GM23338 (cell line): ENCODE results near the gene IQSEC3. TPM values are rescaled to one million over a fixed set of nuclear protein-coding genes. Genes with fewer than 3 reads are reported as not detected.

Experiments
- ATAC-seq: fragments of 200-7000 bp; cut with Tn5 transposase; 3 replicates; pipeline ENCODE4 v1.9.1; 2020
- DNase-seq: peaks from one replicate; pipeline ENCODE4 v3.0.0-alpha.2; 2015; ENCODE audit warnings: low spot score
- H2AFZ ChIP-seq: fragments of 200-600 bp; sonication (generic); 2 replicates; pipeline ENCODE4 v1.8.0; 2016; ENCODE audit warnings: antibody characterized with exemption, mild to moderate bottlenecking, moderate library complexity
- H3F3A ChIP-seq: fragments of 200-600 bp; sonication (generic); replicated peaks from 2 replicates; pipeline ENCODE4 v1.8.0; 2017; ENCODE audit warnings: antibody characterized with exemption, mixed run types, low read depth
- H3K27ac ChIP-seq: fragments of 200-600 bp; sonication (generic); 2 replicates; pipeline ENCODE4 v1.6.1; 2016; ENCODE audit warnings: low read depth
- H3K27me3 ChIP-seq: fragments of 200-600 bp; sonication (generic); 2 replicates; pipeline ENCODE4 v1.8.0; 2016; ENCODE audit warnings: mild to moderate bottlenecking, mixed run types, moderate library complexity; ENCODE audit not compliant: insufficient read depth
- H3K36me3 ChIP-seq: fragments of 200-600 bp; sonication (generic); 2 replicates; pipeline ENCODE4 v1.8.0; 2016; ENCODE audit warnings: mild to moderate bottlenecking; ENCODE audit not compliant: insufficient read depth
- H3K4me1 ChIP-seq: fragments of 200-600 bp; sonication (generic); 2 replicates; pipeline ENCODE4 v1.8.0; 2016; ENCODE audit warnings: mild to moderate bottlenecking, moderate library complexity; ENCODE audit not compliant: insufficient read depth
- H3K4me2 ChIP-seq: fragments of 200-600 bp; sonication (generic); 2 replicates; pipeline ENCODE4 v1.7.1; 2017; ENCODE audit warnings: mixed run types
- H3K4me3 ChIP-seq: fragments of 200-600 bp; sonication (generic); 2 replicates; pipeline ENCODE4 v1.6.1; 2016; ENCODE audit warnings: mixed run types
- H3K79me2 ChIP-seq: fragments of 200-600 bp; sonication (generic); replicated peaks from 2 replicates; pipeline ENCODE4 v1.8.0; 2017; ENCODE audit warnings: mild to moderate bottlenecking; ENCODE audit not compliant: insufficient read depth
- H3K9me2 ChIP-seq: fragments of 200-600 bp; sonication (generic); 2 replicates; pipeline ENCODE4 v1.8.0; 2017; ENCODE audit not compliant: insufficient read depth
- H4K20me1 ChIP-seq: fragments of 200-600 bp; sonication (generic); replicated peaks from 2 replicates; pipeline ENCODE4 v1.8.0; 2017; ENCODE audit warnings: mild to moderate bottlenecking; ENCODE audit not compliant: insufficient read depth
- H3K27ac Mint-ChIP-seq: 2 replicates; pipeline ENCODE4 v1.8.0; 2020; ENCODE audit warnings: inconsistent platforms, mild to moderate bottlenecking, moderate library complexity, mixed read lengths
- H3K27me3 Mint-ChIP-seq: 3 replicates; pipeline ENCODE4 v1.8.0; 2022; ENCODE audit warnings: low read depth, mild to moderate bottlenecking, moderate library complexity, mixed read lengths, inconsistent platforms; ENCODE audit not compliant: insufficient read depth, poor library complexity
- H3K36me3 Mint-ChIP-seq: 3 replicates; pipeline ENCODE4 v1.8.0; 2021; ENCODE audit warnings: low read depth, mild to moderate bottlenecking, inconsistent platforms, moderate library complexity, mixed read lengths
- H3K4me1 Mint-ChIP-seq: 3 replicates; pipeline ENCODE4 v1.8.0; 2020; ENCODE audit warnings: mild to moderate bottlenecking, inconsistent platforms, mixed read lengths
- H3K4me3 Mint-ChIP-seq: 3 replicates; pipeline ENCODE4 v1.8.0; 2021; ENCODE audit warnings: moderate library complexity, mild to moderate bottlenecking, inconsistent platforms, mixed read lengths
- H3K9me3 Mint-ChIP-seq: 3 replicates; pipeline ENCODE4 v1.8.0; 2020; ENCODE audit warnings: moderate library complexity, mild to moderate bottlenecking, inconsistent platforms, mixed read lengths
- CREB1 ChIP-seq: fragments of 250-450 bp; sonication (Bioruptor Pico); IDR thresholded peaks from 2 replicates; pipeline ENCODE4 v1.5.0; 2020; ENCODE audit warnings: low read depth, mild to moderate bottlenecking, moderate library complexity
- EZH2 ChIP-seq: fragments of 200-600 bp; sonication (generic); IDR thresholded peaks from one replicate; pipeline ENCODE4 v1.8.0; 2017; ENCODE audit warnings: antibody characterized with exemption, mild to moderate bottlenecking, low read depth; ENCODE audit not compliant: unreplicated experiment
- JUNB ChIP-seq: IDR thresholded peaks from one replicate; pipeline ENCODE4 v1.6.1; 2016; ENCODE audit warnings: antibody characterized with exemption; ENCODE audit not compliant: unreplicated experiment
- POLR2AphosphoS5 ChIP-seq: IDR thresholded peaks from 2 replicates; pipeline ENCODE4 v1.6.1; 2016; ENCODE audit warnings: antibody characterized with exemption, low read depth
- STAT1 ChIP-seq: IDR thresholded peaks from one replicate; pipeline ENCODE4 v1.6.1; 2016; ENCODE audit warnings: antibody characterized with exemption; ENCODE audit not compliant: unreplicated experiment
- ZNF114 ChIP-seq: fragments of 250-450 bp; sonication (Bioruptor Pico); IDR thresholded peaks from 2 replicates; pipeline ENCODE4 v1.5.0; 2020; ENCODE audit warnings: mild to moderate bottlenecking, moderate library complexity
- ZNF462 ChIP-seq: fragments of 250-450 bp; sonication (Bioruptor Pico); IDR thresholded peaks from 2 replicates; pipeline ENCODE4 v1.5.0; 2020; ENCODE audit warnings: mild to moderate bottlenecking, moderate library complexity
- polyA plus RNA-seq: library from polyadenylated mRNA; unstranded; fragments of >200 nt; fragmentation: Nextera tagmentation; extraction: Ambion mirVana; gene quantifications from 2 replicates; pipeline ENCODE4 v1.2.1, GENCODE V29; 2016
- total RNA-seq: library from RNA; depleted of rRNA; stranded (reverse); fragments of >200 nt; shearing (Covaris generic); gene quantifications from 2 replicates; pipeline ENCODE4 v1.2.3, GENCODE V29; 2014

The IQSEC3 gene
- total and polyA plus RNA-seq, 2 experiments from 2014 or later = 2.1 to 3.6 TPM

- TF ChIP-seq ZNF462 (no peak), CREB1 (no peak), STAT1 (no peak), POLR2AphosphoS5 (no peak), ZNF114 (no peak)
Observed at GRCh38 chr12:129001-129400, 62.4 kb downstream of the IQSEC3 start (continued).

GRCh38 chr12:130519-130918, 64.0 kb downstream of the IQSEC3 start:
- Mint-ChIP-seq H3K9me3 (no peaks in the 10 kb centered on the region), H3K27me3 (peaks cover 3% of the 10 kb centered on the region), H3K36me3 (no peaks in the 10 kb centered on the region), H3K27ac (no peak overlapping the region), H3K4me1 (peaks cover 10% of the 10 kb centered on the region; the same call in 2 of the 3 replicates), H3K4me3 (no peak overlapping the region)
- Histone ChIP-seq H3K36me3 (no peaks in the 10 kb centered on the region), H3K4me2 (no peak overlapping the region), H3K79me2 (no peaks in the 10 kb centered on the region), H3K4me3 (no peak overlapping the region), H3F3A (no peaks in the 10 kb centered on the region), H3K9me2 (no peaks in the 10 kb centered on the region), H3K27me3 (no peaks in the 10 kb centered on the region), H2AFZ (no peak overlapping the region), H4K20me1 (no peaks in the 10 kb centered on the region), H3K27ac (no peak overlapping the region), H3K4me1 (no peaks in the 10 kb centered on the region)
- DNase-seq (no peak), ATAC-seq (no peak)
- TF ChIP-seq CREB1 (no peak), JUNB (no peak), EZH2 (no peak), ZNF114 (no peak)
